HG02852 (cell line): ENCODE results near the gene ANKFN1.

ENCODE experiments used
- ATAC-seq: cut with Tn5 transposase; IDR thresholded peaks from one replicate; pipeline ENCODE4 v1.9.1; 2021; ENCODE audit warnings: mild to moderate bottlenecking, moderate library complexity; ENCODE audit not compliant: unreplicated experiment

ANKFN1 gene

GRCh38 chr17:56152874-56153602 is at the start of gene ANKFN1:
TSS of gene ANKFN1 (plus strand) at chr17:56153475. CDS start at chr17:56212668, 59,193 bp downstream.
- no peak for ATAC-seq

- ATAC-seq: no peak
Measured at GRCh38 chr17:56108811-56109284, 44.4 kb upstream of the ANKFN1 start.

- ATAC-seq: no peak
Measured at GRCh38 chr17:56109836-56110235, 43.4 kb upstream of the ANKFN1 start.

- no peak for ATAC-seq
Measured at GRCh38 chr17:56110463-56111135, 42.7 kb upstream of the ANKFN1 start.

- ATAC-seq: no peak
Measured at GRCh38 chr17:56111706-56112485, 41.4 kb upstream of the ANKFN1 start.

GRCh38 chr17:56113486-56113885 is 39.8 kb upstream of the ANKFN1 start:
- no peak for ATAC-seq

- ATAC-seq: no peak
Measured at GRCh38 chr17:56114469-56114868, 38.8 kb upstream of the ANKFN1 start.

- ATAC-seq: no peak
Measured at GRCh38 chr17:56119191-56119590, 34.1 kb upstream of the ANKFN1 start.

GRCh38 chr17:56119936-56120335 is 33.3 kb upstream of the ANKFN1 start:
- ATAC-seq: no peak

GRCh38 chr17:56121191-56122051 is 31.9 kb upstream of the ANKFN1 start:
- no peak for ATAC-seq

GRCh38 chr17:56125830-56126819 is 27.1 kb upstream of the ANKFN1 start:
- ATAC-seq: no peak

- no peak for ATAC-seq
Measured at GRCh38 chr17:56130026-56130425, 23.2 kb upstream of the ANKFN1 start.

GRCh38 chr17:56130631-56131030 is 22.6 kb upstream of the ANKFN1 start:
- no peak for ATAC-seq

- ATAC-seq: no peak
Measured at GRCh38 chr17:56131431-56131830, 21.8 kb upstream of the ANKFN1 start.

GRCh38 chr17:56136301-56136700 is 17.0 kb upstream of the ANKFN1 start:
- no peak for ATAC-seq

- no peak for ATAC-seq
Measured at GRCh38 chr17:56141046-56141839, 12.0 kb upstream of the ANKFN1 start.

- no peak for ATAC-seq
Measured at GRCh38 chr17:56142325-56142724, 10.9 kb upstream of the ANKFN1 start.

GRCh38 chr17:56142781-56143180 is 10.5 kb upstream of the ANKFN1 start:
- ATAC-seq: no peak

GRCh38 chr17:56144223-56144622 is 9.1 kb upstream of the ANKFN1 start:
- ATAC-seq: no peak
